ENCODE data around the gene OR5D16.

The OR5D16 gene

GRCh38 chr11:55838452-55838851, at the start of gene OR5D16:
Gene OR5D16 (plus strand): TSS chr11:55838752. CDS start chr11:55838752, 0 bp downstream.
- H3K9me3 ChIP-seq (ENCODE audit: insufficient read depth, low read length), result peaks cover 6% of the 10 kb centered on the region; the same call in 1 of the 2 replicates
- H4K20me1 ChIP-seq (ENCODE audit: insufficient read depth, low read length), result no peaks in the 10 kb centered on the region

DNA sequence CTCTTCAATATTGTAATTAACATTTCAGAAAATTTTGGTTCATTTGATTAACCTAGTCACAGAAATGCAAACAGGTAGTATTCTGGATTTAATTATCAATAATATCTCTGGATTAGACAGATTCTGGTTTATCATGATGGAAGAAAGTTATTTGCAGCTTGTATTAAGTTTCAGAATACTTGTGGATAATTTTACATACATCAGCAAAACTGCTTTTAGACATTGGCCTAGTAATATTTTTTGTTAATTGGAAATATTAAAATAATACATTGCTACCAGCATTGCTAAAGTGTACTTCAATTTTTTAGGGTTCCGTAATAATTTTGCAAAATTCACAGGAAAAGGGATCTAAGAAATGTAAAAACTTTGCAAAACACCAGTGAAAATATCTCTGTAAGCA, 46.9 kb upstream of the OR5D16 start:
- Histone ChIP-seq H3K79me2 (ENCODE audit: low read length) (no peaks in the 10 kb centered on the region), H3K27me3 (ENCODE audit: low read depth, low read length) (no peaks in the 10 kb centered on the region)

More at GRCh38 chr11:55838452-55838851, at the start of gene OR5D16:
- H3K36me3 ChIP-seq (replicated peaks; ENCODE audit: low read depth, low read length), result no peaks in the 10 kb centered on the region
- no peaks in the 10 kb centered on the region for H3K79me2 ChIP-seq (ENCODE audit: low read length)
- no peak within 1 kb of the TSS for H2AFZ ChIP-seq (ENCODE audit: low read depth, low read length)
- H3K27ac ChIP-seq (ENCODE audit: low read length), result no peak within 1 kb of the TSS
- no peak within 1 kb of the TSS for H3K4me2 ChIP-seq (ENCODE audit: low read length)
- no peak within 1 kb of the TSS for H3K4me3 ChIP-seq (ENCODE audit: low read length)
- TF ChIP-seq EZH2phosphoT487 (IDR thresholded peaks at IDR 0.05; ENCODE audit: low read depth), result no peak
- no peak for TF ChIP-seq CTCF (IDR thresholded peaks at IDR 0.05; ENCODE audit: low read depth, low read length)
- H3K27me3 ChIP-seq (ENCODE audit: low read depth, low read length), result no peaks in the 10 kb centered on the region
- H3K9ac ChIP-seq (ENCODE audit: low read length), result no peak within 1 kb of the TSS
- H3K4me1 ChIP-seq (ENCODE audit: low read length), result no peaks in the 10 kb centered on the region

GRCh38 chr11:55793321-55793720, 45.2 kb upstream of the OR5D16 start:
- no peak overlapping the region for H3K4me2 ChIP-seq (ENCODE audit: low read length)
- TF ChIP-seq EZH2phosphoT487 (IDR thresholded peaks at IDR 0.05; ENCODE audit: low read depth), result no peak
- no peak for TF ChIP-seq CTCF (IDR thresholded peaks at IDR 0.05; ENCODE audit: low read depth, low read length)
- H4K20me1 ChIP-seq (ENCODE audit: insufficient read depth, low read length), result no peaks in the 10 kb centered on the region
- H3K4me1 ChIP-seq (ENCODE audit: low read length), result no peaks in the 10 kb centered on the region
- H3K36me3 ChIP-seq (replicated peaks; ENCODE audit: low read depth, low read length), result no peaks in the 10 kb centered on the region
- no peaks in the 10 kb centered on the region for H3K27me3 ChIP-seq (ENCODE audit: low read depth, low read length)
- H2AFZ ChIP-seq (ENCODE audit: low read depth, low read length), result no peak overlapping the region
- H3K79me2 ChIP-seq (ENCODE audit: low read length), result no peaks in the 10 kb centered on the region
- no peak overlapping the region for H3K9ac ChIP-seq (ENCODE audit: low read length)
- no peaks in the 10 kb centered on the region for H3K9me3 ChIP-seq (ENCODE audit: insufficient read depth, low read length)
- H3K4me3 ChIP-seq (ENCODE audit: low read length), result no peak overlapping the region
- no peak overlapping the region for H3K27ac ChIP-seq (ENCODE audit: low read length)

More for the DNA sequence above, 46.9 kb upstream of the OR5D16 start:
- H2AFZ ChIP-seq (ENCODE audit: low read depth, low read length), result no peak overlapping the region
- H4K20me1 ChIP-seq (ENCODE audit: insufficient read depth, low read length), result no peaks in the 10 kb centered on the region
- H3K4me2 ChIP-seq (ENCODE audit: low read length), result no peak overlapping the region
- TF ChIP-seq CTCF (IDR thresholded peaks at IDR 0.05; ENCODE audit: low read depth, low read length) (no peak), EZH2phosphoT487 (IDR thresholded peaks at IDR 0.05; ENCODE audit: low read depth) (no peak)
- H3K9me3 ChIP-seq (ENCODE audit: insufficient read depth, low read length), result no peaks in the 10 kb centered on the region
- H3K4me1 ChIP-seq (ENCODE audit: low read length), result no peaks in the 10 kb centered on the region
- no peak overlapping the region for H3K9ac ChIP-seq (ENCODE audit: low read length)
- H3K36me3 ChIP-seq (replicated peaks; ENCODE audit: low read depth, low read length), result no peaks in the 10 kb centered on the region
- H3K27ac ChIP-seq (ENCODE audit: low read length), result no peak overlapping the region
- no peak overlapping the region for H3K4me3 ChIP-seq (ENCODE audit: low read length)

- Histone ChIP-seq H3K4me3 (ENCODE audit: low read length) (no peak within 1 kb of the TSS), H3K9ac (ENCODE audit: low read length) (no peak within 1 kb of the TSS), H4K20me1 (ENCODE audit: insufficient read depth, low read length) (no peaks in the 10 kb centered on the region), H3K9me3 (ENCODE audit: insufficient read depth, low read length) (no peaks in the 10 kb centered on the region), H2AFZ (ENCODE audit: low read depth, low read length) (no peak within 1 kb of the TSS), H3K4me2 (ENCODE audit: low read length) (no peak within 1 kb of the TSS), H3K27ac (ENCODE audit: low read length) (no peak within 1 kb of the TSS), H3K79me2 (ENCODE audit: low read length) (no peaks in the 10 kb centered on the region), H3K36me3 (replicated peaks; ENCODE audit: low read depth, low read length) (no peaks in the 10 kb centered on the region), H3K27me3 (ENCODE audit: low read depth, low read length) (no peaks in the 10 kb centered on the region), H3K4me1 (ENCODE audit: low read length) (no peaks in the 10 kb centered on the region)
- TF ChIP-seq EZH2phosphoT487 (IDR thresholded peaks at IDR 0.05; ENCODE audit: low read depth), result no peak
- no peak for TF ChIP-seq CTCF (IDR thresholded peaks at IDR 0.05; ENCODE audit: low read depth, low read length)
These were observed 43.3 kb upstream of the OR5D16 start, which contains the start of gene OR5D14 for GRCh38 chr11:55795256-55795655. Gene OR5D14 (plus strand): TSS chr11:55795556. CDS start chr11:55795556, 0 bp downstream.

All from OCI-LY3 (cell line).